ENCODE measurements around the gene KIAA1328. TPM values are rescaled to one million over a fixed set of nuclear protein-coding genes. Genes with fewer than 3 reads are reported as not detected.

KIAA1328 gene
- total and polyA plus RNA-seq, 2 donors (not counting 3 experiments of a cell fraction or from before 2014, with no cell fraction given): 2.7 to 6.5 TPM

- no peak overlapping the region for H3K4me3 ChIP-seq (replicated peaks in 1 of 3; ENCODE audit: insufficient read depth in 1 of 3, low read depth in 1 of 3, low read length in 3 of 3)
- ChIA-PET CTCF (no interaction called here), POLR2A (no interaction called here)
- H2AFZ ChIP-seq (ENCODE audit: low read depth, low read length): no peak overlapping the region
- no peaks in the 10 kb centered on the region for H3K9me1 ChIP-seq (replicated peaks; ENCODE audit: control insufficient read depth, extremely low read depth, insufficient read depth, low read length)
- H3K4me2 ChIP-seq (ENCODE audit: insufficient read depth, low read length): no peak overlapping the region
- BruUV-seq (replicated peaks): no TSS peak
- no peak for DNase-seq (ENCODE audit: low read depth, low spot score)
- H3K9me3 ChIP-seq (replicated peaks; ENCODE audit: control insufficient read depth, insufficient read depth, low read length): no peaks in the 10 kb centered on the region
- peaks cover 12 to 28% of the 10 kb centered on the region in 2 experiments for H3K27me3 ChIP-seq (ENCODE audit: control insufficient read depth in 2 of 2, insufficient read depth in 2 of 2, low read length in 2 of 2)
- no peak overlapping the region for H3K27ac ChIP-seq (ENCODE audit: insufficient read depth, low read depth, low read length)
- H3K36me3 ChIP-seq (ENCODE audit: control insufficient read depth in 2 of 2, extremely low read depth in 1 of 2, insufficient read depth in 2 of 2, low read length in 2 of 2): no peaks in the 10 kb centered on the region
- H3K9ac ChIP-seq (replicated peaks; ENCODE audit: extremely low read depth, insufficient read depth, low read length): no peak overlapping the region
- no peaks in the 10 kb centered on the region for H3K79me2 ChIP-seq (ENCODE audit: control insufficient read depth, insufficient read depth, low read length)
- intact Hi-C loops (cut with micrococcal nuclease) (no loop called here), dilution Hi-C loops (cut with MboI; ENCODE audit: extremely low pct_ligation_motif_present, low sequenced_read_pairs) (no loop called here)
- H3K4me1 ChIP-seq (ENCODE audit: control insufficient read depth, extremely low read depth, insufficient read depth, low read length): no peaks in the 10 kb centered on the region
- no peak for FAIRE-seq
- no peaks in the 10 kb centered on the region for H4K20me1 ChIP-seq (replicated peaks; ENCODE audit: control insufficient read depth, extremely low read depth, insufficient read depth, low read length)
- TF ChIP-seq EZH2 (IDR thresholded peaks at IDR 0.05; ENCODE audit: borderline replicate concordance, low read depth, low read length, severe bottlenecking): no peak
- no peak for TF ChIP-seq MYC (IDR thresholded peaks at IDR 0.05; ENCODE audit: low read depth, low read length)
- no peak for TF ChIP-seq JUN (IDR thresholded peaks at IDR 0.05; ENCODE audit: borderline replicate concordance, insufficient read depth, insufficient read length, low read depth)
- no peak for TF ChIP-seq POLR2A (IDR thresholded peaks at IDR 0.05; ENCODE audit: low read depth, low read length)
These were observed 417.9 kb downstream of the KIAA1328 start for GRCh38 chr18:37246779-37247340.

GRCh38 chr18:37247497-37248161, 418.7 kb downstream of the KIAA1328 start:
- H3K4me3 ChIP-seq (replicated peaks in 1 of 3; ENCODE audit: insufficient read depth in 1 of 3, low read depth in 1 of 3, low read length in 3 of 3): no peak overlapping the region
- no peaks in the 10 kb centered on the region for H3K79me2 ChIP-seq (ENCODE audit: control insufficient read depth, insufficient read depth, low read length)
- no peak overlapping the region for H2AFZ ChIP-seq (ENCODE audit: low read depth, low read length)
- H3K27me3 ChIP-seq (ENCODE audit: control insufficient read depth in 2 of 2, insufficient read depth in 2 of 2, low read length in 2 of 2): peaks cover 15 to 28% of the 10 kb centered on the region in 2 experiments
- no peak overlapping the region for H3K9ac ChIP-seq (replicated peaks; ENCODE audit: extremely low read depth, insufficient read depth, low read length)
- no peaks in the 10 kb centered on the region for H3K9me1 ChIP-seq (replicated peaks; ENCODE audit: control insufficient read depth, extremely low read depth, insufficient read depth, low read length)
- no TSS peak for BruUV-seq (replicated peaks)
- no peaks in the 10 kb centered on the region for H3K36me3 ChIP-seq (ENCODE audit: control insufficient read depth in 2 of 2, extremely low read depth in 1 of 2, insufficient read depth in 2 of 2, low read length in 2 of 2)
- ChIA-PET CTCF (no interaction called here), POLR2A (no interaction called here)
- DNase-seq (ENCODE audit: low read depth, low spot score) (no peak), FAIRE-seq (no peak)
- TF ChIP-seq POLR2AphosphoS5 (IDR thresholded peaks at IDR 0.05; ENCODE audit: insufficient read depth, low read depth, low read length) (no peak), MAX (IDR thresholded peaks at IDR 0.05; ENCODE audit: insufficient read depth, insufficient read length) (no peak), GATA2 (IDR thresholded peaks at IDR 0.05; ENCODE audit: insufficient read depth, insufficient read length, low read depth, low read length) (no peak), FOS (IDR thresholded peaks at IDR 0.05; ENCODE audit: borderline replicate concordance, insufficient read depth, low read length) (no peak), EZH2 (IDR thresholded peaks at IDR 0.05; ENCODE audit: borderline replicate concordance, low read depth, low read length, severe bottlenecking) (no peak), JUN (IDR thresholded peaks at IDR 0.05; ENCODE audit: borderline replicate concordance, insufficient read depth, insufficient read length, low read depth) (no peak), POLR2A (IDR thresholded peaks at IDR 0.05; ENCODE audit: low read depth, low read length) (no peak), MYC (IDR thresholded peaks at IDR 0.05; ENCODE audit: low read depth, low read length) (no peak), CTCF (IDR thresholded peaks at IDR 0.05; ENCODE audit: extremely low read depth in 1 of 2, insufficient read depth in 1 of 2, low read depth in 1 of 2, low read length in 2 of 2) (no peak)
- H4K20me1 ChIP-seq (replicated peaks; ENCODE audit: control insufficient read depth, extremely low read depth, insufficient read depth, low read length): no peaks in the 10 kb centered on the region
- H3K4me2 ChIP-seq (ENCODE audit: insufficient read depth, low read length): no peak overlapping the region
- no peak overlapping the region for H3K27ac ChIP-seq (ENCODE audit: insufficient read depth, low read depth, low read length)
- intact Hi-C loops (cut with micrococcal nuclease) (no loop called here), dilution Hi-C loops (cut with MboI; ENCODE audit: extremely low pct_ligation_motif_present, low sequenced_read_pairs) (no loop called here)
- H3K4me1 ChIP-seq (ENCODE audit: control insufficient read depth, extremely low read depth, insufficient read depth, low read length): no peaks in the 10 kb centered on the region
- H3K9me3 ChIP-seq (replicated peaks; ENCODE audit: control insufficient read depth, insufficient read depth, low read length): no peaks in the 10 kb centered on the region
